NCI-H748 treated with DMSO at 0.1 percent for 48 hours (cell line): Measurements from ENCODE around the gene KRTAP3-1.
"Not testable (repeated sequence)": the region's sequence is repeated elsewhere in the genome, so short reads cannot be mapped to it uniquely, and the experiment has no call there.

Source experiments
- DNase-seq: peaks from one replicate; lab custom pipeline; 2025; lab: John Stamatoyannopoulos, UW

KRTAP3-1 gene

GRCh38 chr17:41015454-41015853, 6.5 kb upstream of the KRTAP3-1 start:
- DNase-seq: no peak

DNA sequence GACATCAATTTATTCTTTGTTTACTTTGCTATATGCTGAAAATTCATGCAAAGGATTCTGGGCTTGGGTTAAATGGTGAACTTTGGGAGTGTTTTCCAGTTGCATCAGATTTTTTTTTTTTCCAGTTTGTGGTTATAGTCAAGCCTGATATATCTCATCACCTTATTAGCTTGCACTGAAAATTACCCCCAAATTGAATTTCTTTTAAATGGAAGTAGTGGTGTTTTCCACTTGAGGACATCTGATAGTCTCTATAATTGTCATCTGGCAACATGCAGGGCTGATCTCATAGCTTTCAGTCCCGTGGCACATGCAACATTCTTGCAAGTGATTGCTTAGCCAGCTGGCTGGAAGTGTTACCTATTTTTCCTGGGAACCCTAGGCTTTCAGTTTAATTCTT, 4.7 kb upstream of the KRTAP3-1 start:
- no peak for DNase-seq

DNA sequence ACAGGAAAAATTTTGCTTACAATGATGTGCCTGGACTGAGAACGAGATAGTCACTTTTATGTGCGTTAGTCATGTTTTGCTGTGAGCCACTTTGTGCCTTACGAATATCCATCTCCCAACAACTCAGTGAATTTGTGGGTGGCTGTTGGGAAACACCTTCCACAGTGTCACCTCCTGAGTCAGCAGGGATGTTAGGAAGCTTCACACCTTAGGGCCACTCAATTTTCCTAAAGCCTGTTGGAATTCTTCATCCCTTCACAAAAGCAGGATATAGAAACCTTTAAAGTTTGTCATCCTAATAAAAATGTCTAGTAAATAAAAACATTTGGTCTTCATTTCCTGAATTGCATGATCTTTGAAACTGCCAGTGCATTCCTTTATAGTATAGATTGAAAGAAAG, 4.3 kb upstream of the KRTAP3-1 start:
- no peak for DNase-seq

DNA sequence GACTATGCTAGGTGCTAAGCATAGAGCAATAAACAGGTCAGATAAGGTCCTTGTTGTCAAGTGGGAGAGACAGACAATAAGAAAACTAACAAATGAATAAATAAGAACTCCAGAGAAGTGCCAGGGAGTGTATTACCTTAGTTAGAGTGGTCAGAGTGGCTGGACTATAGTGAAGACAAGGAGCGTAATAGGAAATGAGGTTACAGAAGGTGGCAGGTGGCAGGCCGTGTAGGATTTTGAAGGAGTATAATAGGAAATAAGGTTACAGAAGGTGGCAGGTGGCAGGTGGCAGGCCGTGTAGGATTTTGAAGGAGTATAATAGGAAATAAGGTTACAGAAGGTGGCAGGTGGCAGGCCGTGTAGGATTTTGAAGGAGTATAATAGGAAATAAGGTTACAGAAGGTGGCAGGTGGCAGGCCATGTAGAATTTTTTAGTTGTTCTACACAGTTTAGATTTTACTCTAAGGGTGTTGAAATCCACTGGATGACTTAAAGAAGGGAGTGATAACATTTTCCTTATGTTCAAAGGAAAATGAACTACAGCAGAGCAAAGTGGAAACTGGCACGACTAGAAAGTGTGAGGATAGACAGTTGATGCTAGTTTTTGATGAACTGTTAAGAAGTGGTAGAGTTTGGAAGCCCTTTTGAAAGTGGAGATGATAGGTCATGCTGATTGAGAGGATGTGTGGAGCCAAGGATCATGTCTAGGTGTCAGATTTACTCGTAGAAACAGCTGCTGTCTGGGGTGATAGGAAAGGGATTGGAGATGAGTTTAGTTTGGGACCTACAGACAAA, 3.6 kb upstream of the KRTAP3-1 start:
- no peak for DNase-seq

DNA sequence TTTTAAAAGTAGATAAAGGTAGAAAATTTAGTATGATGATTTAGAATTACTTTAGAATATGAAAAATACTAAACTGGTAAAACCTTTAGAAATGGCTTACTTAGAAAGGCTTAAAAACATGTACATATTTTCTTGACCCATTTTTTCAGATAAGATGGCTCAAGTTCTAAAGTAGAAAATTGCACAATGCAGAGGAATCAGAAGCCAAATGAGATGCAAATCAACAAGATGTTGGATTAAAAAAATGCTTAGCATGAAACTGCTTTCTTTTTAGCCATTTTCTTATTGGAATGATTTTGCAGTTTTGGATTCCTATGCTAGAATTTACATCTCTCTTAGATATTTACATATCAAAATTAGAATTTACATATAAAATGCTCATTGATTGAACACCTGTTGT, 1.5 kb upstream of the KRTAP3-1 start:
- no peak for DNase-seq

- no peak for DNase-seq
Observed at GRCh38 chr17:41009936-41010335, 1.0 kb upstream of the KRTAP3-1 start.

DNA sequence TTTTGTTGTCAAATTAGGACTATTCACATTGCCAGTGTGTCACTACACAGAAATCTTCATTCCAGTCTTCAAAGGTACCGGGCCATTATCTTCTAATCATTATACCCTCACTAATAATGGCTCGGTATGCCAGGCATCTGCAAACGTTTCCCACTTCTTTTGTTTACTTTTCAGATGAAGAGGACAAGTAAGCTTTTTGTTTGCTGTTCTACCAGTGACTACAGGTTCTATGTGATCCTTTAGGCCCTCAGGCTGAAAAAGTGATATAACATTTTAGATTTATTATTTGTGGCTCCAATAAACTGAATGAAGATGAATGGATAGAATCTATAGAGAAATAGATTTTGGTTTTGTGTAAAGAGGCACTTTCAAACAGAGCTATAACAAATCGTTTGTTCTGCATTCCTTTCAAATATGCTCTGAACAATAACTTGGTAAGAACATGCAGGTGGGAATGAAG, 403 bp upstream of the KRTAP3-1 start:
- DNase-seq: no peak

GRCh38 chr17:41004397-41004796, 4.5 kb downstream of the KRTAP3-1 start:
- no peak for DNase-seq

- no peak for DNase-seq
Observed at GRCh38 chr17:41003926-41004325, 5.0 kb downstream of the KRTAP3-1 start.

DNA sequence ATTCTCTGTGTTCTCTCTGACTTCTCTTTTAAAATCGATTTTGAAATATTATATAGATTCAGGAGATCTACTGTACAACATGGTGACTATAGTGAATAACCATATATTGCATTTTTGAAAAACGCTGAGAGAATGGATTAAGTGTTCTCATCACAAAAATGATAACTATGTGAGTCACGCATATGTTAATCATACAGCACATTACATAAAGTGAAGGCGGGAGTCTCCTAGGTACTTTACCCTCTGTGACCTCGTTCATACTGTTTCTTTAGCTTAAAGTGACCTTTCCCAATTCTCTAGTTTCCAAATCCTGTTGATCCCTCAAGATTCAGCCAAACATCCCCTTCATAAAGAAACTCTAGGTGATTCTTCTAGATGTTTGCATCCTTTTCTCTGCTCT, 6.1 kb downstream of the KRTAP3-1 start:
- no peak for DNase-seq

DNA sequence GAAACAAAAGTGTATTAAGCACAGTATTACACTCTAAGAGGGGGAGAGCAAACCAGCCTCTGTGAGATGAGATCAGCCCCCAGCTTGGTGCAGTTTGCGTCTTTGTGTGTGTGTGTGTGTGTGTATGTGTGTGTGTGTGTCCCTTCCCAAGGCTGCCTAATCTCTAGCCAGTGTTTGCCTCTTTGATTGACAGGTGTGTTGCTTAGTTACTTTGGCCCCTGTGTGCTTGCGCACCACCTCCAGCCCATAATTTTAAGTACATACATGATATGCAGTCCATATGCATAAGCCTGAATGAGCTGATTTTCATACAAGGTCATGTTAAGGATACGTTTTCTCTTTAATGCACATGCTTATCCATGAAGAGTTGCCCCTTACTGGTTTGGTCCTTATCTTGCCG, 7.1 kb downstream of the KRTAP3-1 start:
- no peak for DNase-seq

- DNase-seq: not testable (repeated sequence)
Observed at GRCh38 chr17:40999563-40999962, 9.4 kb downstream of the KRTAP3-1 start, which contains the start of gene KRTAP3-2. Gene KRTAP3-2, minus strand, starts transcription at chr17:40999906. Its CDS starts 53 bp downstream, at chr17:40999853.

DNA sequence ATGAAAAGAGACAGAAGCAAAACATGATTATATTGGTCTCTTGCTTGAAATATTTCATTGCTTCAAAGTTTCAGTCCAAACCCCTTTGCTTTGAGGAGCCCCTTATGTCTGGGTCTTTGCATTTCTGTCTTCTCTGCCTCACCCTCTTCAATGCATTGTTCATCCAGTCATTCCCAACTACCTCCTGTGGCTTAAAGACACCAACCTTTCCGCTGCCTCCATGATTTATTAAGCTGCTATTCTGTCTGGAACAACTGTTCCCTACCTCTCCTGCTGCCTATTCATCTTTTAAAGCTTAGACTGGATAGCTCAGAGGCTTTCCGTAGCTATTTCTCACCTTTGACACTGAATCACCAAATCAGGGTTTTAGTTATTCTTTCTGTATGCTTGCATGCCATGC, 11.6 kb downstream of the KRTAP3-1 start:
- no peak for DNase-seq

GRCh38 chr17:40996829-40997228, 12.1 kb downstream of the KRTAP3-1 start:
- DNase-seq: no peak

- DNase-seq: no peak
Observed at GRCh38 chr17:40995116-40995515, 13.8 kb downstream of the KRTAP3-1 start.

- DNase-seq: peak; percentile 74
Observed at GRCh38 chr17:40993839-40994238, 15.1 kb downstream of the KRTAP3-1 start, which contains the start of gene KRTAP3-3. Gene KRTAP3-3, minus strand, starts transcription at chr17:40994164. Its CDS starts 67 bp downstream, at chr17:40994097.

DNA sequence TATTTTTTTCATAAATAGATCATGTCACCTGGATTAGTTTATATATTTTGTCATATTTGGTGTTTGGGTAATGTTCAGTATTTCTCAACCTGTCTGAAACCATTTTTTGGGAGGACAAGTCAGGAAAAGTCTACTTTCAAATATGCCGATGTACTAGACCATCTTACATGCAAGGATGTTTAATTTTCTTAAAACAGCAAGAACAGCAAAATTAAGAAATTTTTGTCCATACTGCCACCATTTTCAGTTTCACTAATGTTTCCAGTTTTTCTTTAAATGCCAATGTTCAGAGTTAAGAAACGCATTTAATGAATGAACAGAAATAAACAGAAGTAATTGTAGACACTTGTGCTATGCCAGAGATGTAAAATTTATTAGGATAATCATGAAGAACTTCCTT, 15.8 kb downstream of the KRTAP3-1 start:
- no peak for DNase-seq

DNA sequence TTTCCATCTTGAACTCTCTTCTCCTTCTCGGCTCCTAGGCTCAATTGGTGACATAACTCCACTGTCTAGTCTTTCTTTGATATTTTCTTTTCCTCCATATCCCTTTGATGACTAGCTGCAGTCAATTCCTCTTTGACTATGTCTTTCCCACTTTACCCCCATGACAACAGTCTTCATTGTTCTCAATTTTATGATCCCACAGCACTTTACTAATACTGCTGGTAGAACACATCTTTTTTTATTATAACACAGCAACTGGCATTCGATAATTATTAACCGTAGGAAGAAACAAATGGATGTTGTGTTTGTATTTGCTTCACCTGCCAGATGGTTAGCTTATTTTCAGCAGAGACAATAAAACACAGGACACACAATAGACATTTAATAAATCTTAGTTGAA, 16.3 kb downstream of the KRTAP3-1 start:
- peak; percentile 16 for DNase-seq

DNA sequence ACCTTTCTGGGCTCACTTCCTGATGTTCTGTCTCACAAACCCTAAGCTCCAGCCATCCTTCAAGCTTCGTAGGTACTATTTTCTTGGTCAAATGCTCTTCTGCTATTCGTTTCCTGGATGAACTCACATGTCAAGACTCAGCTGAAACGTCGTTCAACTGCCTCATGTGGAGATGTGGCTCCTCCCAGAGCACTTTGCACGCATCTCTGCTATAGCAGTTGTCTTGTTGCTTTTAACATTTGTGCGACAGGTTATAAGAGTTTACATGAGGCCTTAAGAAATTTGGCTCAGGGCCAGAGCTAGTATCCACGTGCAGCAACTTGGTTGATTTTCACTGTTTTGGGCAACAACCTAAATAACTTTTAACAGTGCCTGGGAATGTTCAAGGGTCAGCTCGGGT, 22.0 kb downstream of the KRTAP3-1 start:
- DNase-seq: no peak

GRCh38 chr17:40984226-40984625, 24.7 kb downstream of the KRTAP3-1 start, which contains the start of gene KRT40:
Gene KRT40, minus strand, starts transcription at chr17:40984326. Its CDS starts 53 bp downstream, at chr17:40984273.
- no peak for DNase-seq

DNA sequence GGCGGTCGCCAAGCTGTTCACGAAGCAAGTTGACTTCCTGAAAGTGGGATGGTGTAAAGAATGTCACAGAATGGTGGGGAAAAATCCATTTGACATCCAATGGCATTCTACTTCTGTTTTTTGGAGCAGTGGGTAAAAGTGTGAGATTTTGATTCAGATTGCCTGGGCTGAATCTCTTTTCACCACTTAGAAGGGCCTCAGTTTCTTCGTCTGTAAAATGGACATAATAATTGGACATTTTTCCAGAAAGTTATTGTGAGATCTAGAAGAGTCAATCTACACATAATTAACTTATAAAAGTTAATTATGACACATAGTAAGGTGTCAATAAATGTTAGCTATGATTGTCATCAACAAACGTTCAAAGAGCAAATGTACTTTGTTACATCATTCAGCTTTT, 27.8 kb downstream of the KRTAP3-1 start:
- DNase-seq: no peak

DNA sequence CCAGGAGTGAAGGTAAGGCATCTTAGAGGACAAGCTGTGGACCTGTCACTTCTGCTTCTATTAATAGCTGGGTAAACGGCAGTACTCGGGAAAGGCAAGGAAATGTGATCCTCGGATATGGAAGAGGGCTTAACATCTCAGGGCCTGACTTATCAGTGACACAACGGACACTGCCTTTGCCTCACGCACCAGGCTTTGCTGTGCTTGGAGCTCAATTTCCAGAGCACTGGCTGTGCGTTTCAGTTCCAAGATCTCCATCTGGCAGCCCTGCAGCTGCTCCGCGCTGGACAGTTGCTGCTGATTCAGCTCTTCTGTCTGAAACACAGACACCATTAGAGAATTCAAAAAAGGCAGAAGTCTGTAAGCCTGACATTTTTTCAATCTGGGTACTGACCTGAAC, 28.3 kb downstream of the KRTAP3-1 start:
- DNase-seq: no peak

DNA sequence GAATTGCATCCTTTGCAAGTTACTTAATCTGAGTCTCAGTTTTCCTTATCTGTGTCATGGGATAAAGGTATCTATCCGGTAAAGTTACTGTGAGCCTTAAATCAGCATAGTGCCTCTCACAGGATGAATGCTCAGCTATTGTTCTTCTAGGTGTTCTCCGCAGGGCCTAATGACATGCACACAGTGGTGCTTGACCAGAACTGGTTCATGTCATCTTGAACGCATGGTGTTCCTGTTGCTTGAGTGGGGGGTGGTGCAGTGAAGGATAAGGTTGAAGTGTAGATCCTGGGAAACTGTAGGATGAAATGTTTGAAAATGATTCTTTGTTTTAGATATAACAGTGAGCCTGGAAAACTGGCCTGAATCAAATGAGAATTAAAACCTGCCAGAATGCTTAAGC, 28.8 kb downstream of the KRTAP3-1 start:
- DNase-seq: no peak
